SH-SY5Y (cell line): ENCODE results near the gene SHISA4.

Experiments used
- GATA2 ChIP-seq: IDR thresholded peaks from 2 replicates; pipeline ENCODE4 v1.6.1; 2011; ENCODE audit warnings: mild to moderate bottlenecking, low read depth, low read length
- GATA3 ChIP-seq: IDR thresholded peaks from 2 replicates; pipeline ENCODE4 v1.6.1; 2011; ENCODE audit warnings: low read depth, mild to moderate bottlenecking, low read length, moderate library complexity

- TF ChIP-seq GATA2: no peak
- no peak for TF ChIP-seq GATA3
These were observed 43.2 kb upstream of the SHISA4 start for GRCh38 chr1:201845331-201846083.
